ENCODE results near the gene SNX14.

The SNX14 gene

DNA sequence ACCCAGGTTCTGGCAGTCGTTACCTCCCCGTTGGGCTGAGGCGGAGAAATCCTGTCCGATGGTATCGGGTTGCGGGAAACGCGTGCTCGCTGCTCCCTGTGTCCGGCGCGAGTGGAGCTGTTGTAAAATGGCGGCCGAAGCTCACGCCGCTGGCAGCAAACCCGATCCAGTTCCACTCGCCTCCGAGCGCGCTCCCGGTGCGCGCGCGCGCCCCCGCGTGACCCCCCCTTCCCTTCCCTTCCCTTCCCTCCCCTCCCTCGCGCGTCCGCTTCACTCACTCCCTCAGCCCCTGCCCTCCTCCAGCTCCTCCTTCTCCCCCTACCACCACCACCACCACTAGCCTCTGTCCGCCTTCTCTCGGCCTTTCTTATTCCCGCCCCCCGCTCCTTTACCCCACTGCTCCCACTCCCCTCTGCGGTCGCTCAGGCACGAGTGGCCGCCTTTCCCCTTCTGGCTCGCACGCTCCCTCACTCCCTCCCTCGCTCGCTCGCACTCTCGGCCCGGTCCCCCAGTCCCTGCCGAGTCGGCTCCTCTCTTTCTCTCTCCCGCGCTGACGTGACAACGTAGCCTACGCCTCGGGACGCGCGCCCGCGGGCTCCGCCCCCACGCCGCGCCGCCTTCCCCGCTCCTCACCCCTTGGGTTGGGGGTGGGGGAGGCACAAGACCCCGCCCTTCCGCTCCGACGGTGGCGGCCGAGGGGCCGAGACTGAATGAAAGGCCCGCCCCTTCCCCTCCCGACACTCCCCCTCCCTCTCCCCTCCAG, 49.3 kb upstream of the SNX14 start, which contains the start of gene SYNCRIP (continued):
- no peak for TF ChIP-seq ZNF670 (tag by site-specific recombination; IDR thresholded peaks at IDR 0.05; ENCODE audit: low read depth)
- peak; percentile 96 for TF ChIP-seq ZNF2 (tag by site-specific recombination; IDR thresholded peaks at IDR 0.05)
- TF ChIP-seq WT1 (tag by site-specific recombination; IDR thresholded peaks at IDR 0.05), result peak; percentile 87
- peak; percentile 75 for TF ChIP-seq ZNF76 (tag by site-specific recombination; IDR thresholded peaks at IDR 0.05; ENCODE audit: borderline replicate concordance, low read depth)
- TF ChIP-seq ZNF341 (tag by site-specific recombination; IDR thresholded peaks at IDR 0.05; ENCODE audit: low read depth), result peak; percentile 91
- peak; percentile 92 for TF ChIP-seq ZNF785 (tag by site-specific recombination; IDR thresholded peaks at IDR 0.05)
- TF ChIP-seq ZNF610 (tag by site-specific recombination; IDR thresholded peaks at IDR 0.05; ENCODE audit: borderline replicate concordance), result peak; percentile 95
- TF ChIP-seq ZNF600 (tag by site-specific recombination; IDR thresholded peaks at IDR 0.05), result peak; percentile 99
- no peak for TF ChIP-seq ZNF37A (tag by site-specific recombination; IDR thresholded peaks at IDR 0.05)

DNA sequence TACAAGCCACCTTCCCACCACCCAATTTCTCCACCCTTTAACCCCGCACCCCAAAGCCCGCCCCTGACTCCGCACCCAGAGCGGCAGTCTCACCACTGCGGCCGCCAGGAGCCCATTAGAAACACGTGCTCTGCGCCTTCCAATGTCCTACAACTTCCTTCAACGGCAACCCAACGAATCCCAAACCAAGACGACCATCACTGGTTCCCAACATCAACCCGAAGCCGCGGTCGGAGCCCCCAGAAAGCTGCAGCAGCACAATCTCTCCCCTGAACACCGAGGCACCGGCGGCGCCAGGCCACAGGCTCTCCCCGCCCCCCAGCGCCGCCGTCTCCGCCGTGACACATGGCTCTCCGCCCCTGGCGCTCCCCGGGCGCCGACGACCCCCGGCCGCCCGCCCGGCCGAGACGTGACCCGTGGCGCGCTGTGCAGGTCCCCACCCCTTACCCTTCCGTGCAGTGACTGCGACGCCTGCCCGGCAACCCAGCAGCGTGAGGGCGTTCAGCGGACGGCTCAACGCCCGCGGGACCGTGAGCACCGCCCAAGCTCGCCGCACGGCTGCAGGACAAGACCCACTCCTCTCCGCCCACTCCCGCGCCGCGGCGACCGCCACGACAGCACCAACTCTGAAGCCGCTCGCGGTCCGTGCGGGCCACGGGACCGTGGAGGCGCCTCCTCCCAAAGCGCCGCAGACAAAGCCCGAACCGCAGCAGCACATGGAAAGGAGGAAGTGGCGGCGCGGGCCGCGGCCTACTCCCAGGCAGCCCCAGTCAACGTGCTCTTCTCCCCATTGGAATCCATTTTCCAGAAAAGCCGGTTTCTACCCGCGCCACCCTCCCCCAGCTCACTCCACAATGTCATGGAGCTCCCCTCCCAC, 48.5 kb upstream of the SNX14 start:
- POLR2A ChIA-PET, result interaction anchor here (0.5 to 9.8 kb wide), 23 partner anchors 12 to 877 kb away, joined by 3 to 510 read pairs (median 5); partner anchors contain the start of genes NT5E, SNX14 and TBX18
- H3K4me1 ChIP-seq (ENCODE audit: control insufficient read depth, insufficient read depth, low read length), result peaks cover 3% of the 10 kb centered on the region; the same call in 1 of the 2 replicates
- H3K9me3 ChIP-seq (ENCODE audit: control insufficient read depth, insufficient read depth, low read depth, low read length), result no peaks in the 10 kb centered on the region
- peaks cover 28 to 45% of the 10 kb centered on the region in 2 experiments for H3K36me3 ChIP-seq (ENCODE audit: control insufficient read depth in 2 of 2, insufficient read depth in 1 of 2, low read length in 2 of 2)
- peak overlapping the region; percentile 98 for H3K27ac ChIP-seq (ENCODE audit: extremely low read depth, low read depth, low read length)
- H3K4me3 ChIP-seq (ENCODE audit: low read depth, low read length), result peak overlapping the region; percentile 79
- CTCF ChIA-PET, result interaction anchor here (0.7 to 2.9 kb wide), 5 partner anchors 10 to 72 kb away, joined by 3 to 13 read pairs (median 3); no protein-coding TSS in a partner anchor
- TF ChIP-seq ZNF302 (tag by site-specific recombination; IDR thresholded peaks at IDR 0.05; ENCODE audit: low read depth), result no peak
- no peak for TF ChIP-seq ZNF175 (tag by site-specific recombination; IDR thresholded peaks at IDR 0.05)
- TF ChIP-seq ZXDB (tag by site-specific recombination; IDR thresholded peaks at IDR 0.05), result no peak
- TF ChIP-seq, protein P1, sequence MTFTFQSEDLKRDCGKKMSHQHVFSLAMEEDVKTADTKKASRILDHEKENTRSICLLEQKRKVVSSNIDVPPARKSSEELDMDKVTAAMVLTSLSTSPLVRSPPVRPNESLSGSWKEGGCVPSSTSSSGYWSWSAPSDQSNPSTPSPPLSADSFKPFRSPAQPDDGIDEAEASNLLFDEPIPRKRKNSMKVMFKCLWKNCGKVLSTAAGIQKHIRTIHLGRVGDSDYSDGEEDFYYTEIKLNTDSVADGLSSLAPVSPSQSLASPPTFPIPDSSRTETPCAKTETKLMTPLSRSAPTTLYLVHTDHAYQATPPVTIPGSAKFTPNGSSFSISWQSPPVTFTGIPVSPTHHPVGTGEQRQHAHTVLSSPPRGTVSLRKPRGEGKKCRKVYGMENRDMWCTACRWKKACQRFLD (tag by site-specific recombination; IDR thresholded peaks at IDR 0.05), result 0 out of 2 replicates have a peak, but pooled peaks have one; percentile 50
- no peak for TF ChIP-seq ZNF10 (tag by site-specific recombination; IDR thresholded peaks at IDR 0.05)
- 0 out of 2 replicates have a peak, but pooled peaks have one; percentile 4 for TF ChIP-seq ZNF514 (tag by site-specific recombination; IDR thresholded peaks at IDR 0.05)
- no peak for TF ChIP-seq HOXD13 (CRISPR knock-in tag; IDR thresholded peaks at IDR 0.05; ENCODE audit: borderline replicate concordance)
- TF ChIP-seq ZNF76 (tag by site-specific recombination; IDR thresholded peaks at IDR 0.05; ENCODE audit: borderline replicate concordance, low read depth), result no peak
- TF ChIP-seq MZF1 (tag by site-specific recombination; IDR thresholded peaks at IDR 0.05; ENCODE audit: borderline replicate concordance), result no peak
- no peak for TF ChIP-seq KLF10 (tag by site-specific recombination; IDR thresholded peaks at IDR 0.05)
- peak; percentile 94 for TF ChIP-seq ZFHX2 (tag by site-specific recombination; conservative IDR thresholded peaks at IDR 0.05)
- TF ChIP-seq ZNF169 (tag by site-specific recombination; IDR thresholded peaks at IDR 0.05), result no peak
- 0 out of 2 replicates have a peak, but pooled peaks have one; percentile 15 for TF ChIP-seq BCL11B (tag by site-specific recombination; IDR thresholded peaks at IDR 0.05; ENCODE audit: low read depth)
- 0 out of 2 replicates have a peak, but pooled peaks have one; percentile 29 for TF ChIP-seq KLF8 (tag by site-specific recombination; IDR thresholded peaks at IDR 0.05)
- TF ChIP-seq ZNF112 (tag by site-specific recombination; IDR thresholded peaks at IDR 0.05), result no peak
- TF ChIP-seq ZNF585B (tag by site-specific recombination; IDR thresholded peaks at IDR 0.05), result no peak
- peak; percentile 56 for TF ChIP-seq ZBTB8A (tag by site-specific recombination; IDR thresholded peaks at IDR 0.05)
- TF ChIP-seq ZNF600 (tag by site-specific recombination; IDR thresholded peaks at IDR 0.05), result peak; percentile 38; the same call in 1 of the 2 replicates
- TF ChIP-seq FEZF1 (tag by site-specific recombination; IDR thresholded peaks at IDR 0.05), result no peak
- TF ChIP-seq IKZF3 (tag by site-specific recombination; IDR thresholded peaks at IDR 0.05), result no peak
- TF ChIP-seq, protein P2, sequence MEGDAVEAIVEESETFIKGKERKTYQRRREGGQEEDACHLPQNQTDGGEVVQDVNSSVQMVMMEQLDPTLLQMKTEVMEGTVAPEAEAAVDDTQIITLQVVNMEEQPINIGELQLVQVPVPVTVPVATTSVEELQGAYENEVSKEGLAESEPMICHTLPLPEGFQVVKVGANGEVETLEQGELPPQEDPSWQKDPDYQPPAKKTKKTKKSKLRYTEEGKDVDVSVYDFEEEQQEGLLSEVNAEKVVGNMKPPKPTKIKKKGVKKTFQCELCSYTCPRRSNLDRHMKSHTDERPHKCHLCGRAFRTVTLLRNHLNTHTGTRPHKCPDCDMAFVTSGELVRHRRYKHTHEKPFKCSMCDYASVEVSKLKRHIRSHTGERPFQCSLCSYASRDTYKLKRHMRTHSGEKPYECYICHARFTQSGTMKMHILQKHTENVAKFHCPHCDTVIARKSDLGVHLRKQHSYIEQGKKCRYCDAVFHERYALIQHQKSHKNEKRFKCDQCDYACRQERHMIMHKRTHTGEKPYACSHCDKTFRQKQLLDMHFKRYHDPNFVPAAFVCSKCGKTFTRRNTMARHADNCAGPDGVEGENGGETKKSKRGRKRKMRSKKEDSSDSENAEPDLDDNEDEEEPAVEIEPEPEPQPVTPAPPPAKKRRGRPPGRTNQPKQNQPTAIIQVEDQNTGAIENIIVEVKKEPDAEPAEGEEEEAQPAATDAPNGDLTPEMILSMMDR (tag by site-specific recombination; IDR thresholded peaks at IDR 0.05), result peak; percentile 32; the same call in 1 of the 2 replicates
